Lung (tissue), 12 donors: Measurements from ENCODE around the gene FAM186B. TPM values are rescaled to one million over a fixed set of nuclear protein-coding genes. Genes with fewer than 3 reads are reported as not detected.

Source experiments
- ATAC-seq: fragments of 200-7000 bp; cut with Tn5 transposase; one replicate; pipeline ENCODE4 v1.9.1; 2020; ENCODE audit warnings: moderate number of reproducible peaks; ENCODE audit not compliant: insufficient read depth, low FRiP score
- DNase-seq, 3 donors: peaks; one replicate each; pipeline ENCODE4 v3.0.0-alpha.2; 2013 to 2017
- H3K27ac ChIP-seq, 2 donors: one replicate each; pipeline ENCODE4 v1.5.1; 2013; ENCODE audit warnings: mild to moderate bottlenecking in 2 of 2, moderate library complexity in 2 of 2, control low read depth in 1 of 2, inconsistent platforms in 1 of 2, low read depth in 1 of 2, low read length in 1 of 2
- H3K27me3 ChIP-seq, 3 donors: one replicate each; pipeline ENCODE4 v1.5.1; 2013; ENCODE audit warnings: low read length in 2 of 3; ENCODE audit not compliant: control insufficient read depth in 3 of 3, insufficient read depth in 3 of 3
- H3K36me3 ChIP-seq, 4 donors: one replicate each; pipeline ENCODE4 v1.5.1; 2013; ENCODE audit warnings: low read length in 4 of 4, mild to moderate bottlenecking in 1 of 4, moderate library complexity in 1 of 4; ENCODE audit not compliant: control insufficient read depth in 4 of 4, insufficient read depth in 4 of 4
- H3K4me1 ChIP-seq, 5 donors: one replicate each; pipeline ENCODE4 v1.5.1; 2013; ENCODE audit warnings: low read length in 5 of 5, mild to moderate bottlenecking in 2 of 5, moderate library complexity in 1 of 5; ENCODE audit not compliant: control insufficient read depth in 5 of 5, insufficient read depth in 5 of 5
- H3K4me3 ChIP-seq: one replicate; pipeline ENCODE4 v1.5.1; 2013; ENCODE audit warnings: mild to moderate bottlenecking, control low read depth, moderate library complexity
- H3K9ac ChIP-seq, 2 donors: one replicate each; pipeline ENCODE4 v1.5.1; 2013; ENCODE audit warnings: low read length in 2 of 2, control low read depth in 1 of 2; ENCODE audit not compliant: insufficient read depth in 1 of 2
- H3K9me3 ChIP-seq, 4 donors: one replicate each; pipeline ENCODE4 v1.5.1; 2013; ENCODE audit warnings: low read length in 3 of 4, mild to moderate bottlenecking in 1 of 4, moderate library complexity in 1 of 4; ENCODE audit not compliant: control insufficient read depth in 4 of 4, insufficient read depth in 3 of 4
- WGBS, 2 donors: extraction: QIAGEN DNeasy Blood & Tissue Kit; methylation state at CpG; one replicate each; pipeline ENCODE4 v1.1.7; 2013; 5-methylcytosine and 5-hydroxymethylcytosine counted together
- polyA plus RNA-seq, 2 donors: library from polyadenylated mRNA; stranded (reverse); fragments of 200-250 nt; gene quantifications; one replicate each; pipeline ENCODE4 v1.2.1, GENCODE V29; 2013
- total RNA-seq, 2 donors: library from RNA; depleted of rRNA in 1 of 2; stranded (reverse); fragments of >200 nt in 1 of 2; gene quantifications; one replicate each; pipeline ENCODE4 v1.2.1, GENCODE V29; 2014 to 2021
- TF ChIP-seq, protein P1 (sequence below): IDR thresholded peaks from 2 replicates; pipeline ENCODE4 v1.5.1; 2012; ENCODE audit warnings: mild to moderate bottlenecking; ENCODE audit errors: control extremely low read depth, extremely low read depth
- donor health status: control.
- donor health status: control.
- donor health status: Bipolar disorder and iron deficiency.
- donor health status: healthy.
- donor health status: DM: yes; HTN: yes; CAD: no.

The FAM186B gene
- total and polyA plus RNA-seq, 4 donors, result 0.17 to 0.80 (median 0.43) TPM

GRCh38 chr12:49541140-49541861 lies 64.1 kb downstream of the FAM186B start:
- peaks cover 0 to 71% (median 48%) of the 10 kb centered on the region in 3 donors for H3K27me3 ChIP-seq
- H3K36me3 ChIP-seq, result no peaks in the 10 kb centered on the region
- H3K9me3 ChIP-seq, result no peaks in the 10 kb centered on the region
- H3K4me1 ChIP-seq, result peaks cover 0 to 22% (median 2%) of the 10 kb centered on the region in 5 donors
- no peak overlapping the region for H3K27ac ChIP-seq
- H3K4me3 ChIP-seq, result no peak overlapping the region
- DNase-seq (no peak), ATAC-seq (no peak)
- TF ChIP-seq, protein P1, sequence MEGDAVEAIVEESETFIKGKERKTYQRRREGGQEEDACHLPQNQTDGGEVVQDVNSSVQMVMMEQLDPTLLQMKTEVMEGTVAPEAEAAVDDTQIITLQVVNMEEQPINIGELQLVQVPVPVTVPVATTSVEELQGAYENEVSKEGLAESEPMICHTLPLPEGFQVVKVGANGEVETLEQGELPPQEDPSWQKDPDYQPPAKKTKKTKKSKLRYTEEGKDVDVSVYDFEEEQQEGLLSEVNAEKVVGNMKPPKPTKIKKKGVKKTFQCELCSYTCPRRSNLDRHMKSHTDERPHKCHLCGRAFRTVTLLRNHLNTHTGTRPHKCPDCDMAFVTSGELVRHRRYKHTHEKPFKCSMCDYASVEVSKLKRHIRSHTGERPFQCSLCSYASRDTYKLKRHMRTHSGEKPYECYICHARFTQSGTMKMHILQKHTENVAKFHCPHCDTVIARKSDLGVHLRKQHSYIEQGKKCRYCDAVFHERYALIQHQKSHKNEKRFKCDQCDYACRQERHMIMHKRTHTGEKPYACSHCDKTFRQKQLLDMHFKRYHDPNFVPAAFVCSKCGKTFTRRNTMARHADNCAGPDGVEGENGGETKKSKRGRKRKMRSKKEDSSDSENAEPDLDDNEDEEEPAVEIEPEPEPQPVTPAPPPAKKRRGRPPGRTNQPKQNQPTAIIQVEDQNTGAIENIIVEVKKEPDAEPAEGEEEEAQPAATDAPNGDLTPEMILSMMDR, result no peak
- WGBS, 2 donors, result 89 to 93% methylated on average over 18 of the region's 18 CpGs
- no peak overlapping the region for H3K9ac ChIP-seq

DNA sequence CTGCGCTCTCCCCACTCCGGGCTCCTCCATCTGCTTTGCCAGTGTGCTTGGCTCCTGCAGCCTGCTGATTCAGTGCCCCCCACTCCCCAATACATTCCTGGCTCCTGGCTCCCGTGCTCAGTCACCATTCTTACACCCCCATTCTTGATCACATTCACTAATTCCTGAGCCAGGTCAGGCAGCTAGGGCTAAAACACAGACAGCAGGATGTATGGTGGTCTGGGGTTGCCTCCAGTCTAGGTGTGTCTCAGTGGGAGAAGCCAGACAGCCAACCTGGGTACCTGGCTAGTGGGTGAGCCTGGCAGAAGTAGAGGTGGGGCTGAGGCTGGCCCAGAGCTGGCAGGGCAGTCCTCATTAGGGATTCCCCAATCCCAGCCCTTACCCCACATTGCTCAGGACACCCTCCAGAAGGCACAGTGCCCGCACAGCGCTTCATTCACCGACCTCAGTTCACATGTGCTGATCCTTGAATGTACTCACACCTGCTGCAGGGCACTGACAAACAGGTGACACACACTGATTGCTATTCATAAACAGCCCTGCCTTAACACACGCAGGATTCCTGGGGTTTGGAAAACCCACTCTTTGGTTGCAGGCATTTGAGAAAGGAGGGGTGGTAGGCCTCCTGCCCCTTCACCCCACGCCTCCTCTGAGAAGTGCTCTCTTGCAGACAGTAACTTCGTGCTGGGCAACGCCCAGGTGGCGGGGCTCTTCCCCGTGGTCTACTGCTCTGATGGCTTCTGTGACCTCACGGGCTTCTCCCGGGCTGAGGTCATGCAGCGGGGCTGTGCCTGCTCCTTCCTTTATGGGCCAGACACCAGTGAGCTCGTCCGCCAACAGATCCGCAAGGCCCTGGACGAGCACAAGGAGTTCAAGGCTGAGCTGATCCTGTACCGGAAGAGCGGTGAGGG lies 65.0 kb downstream of the FAM186B start:
- WGBS, 2 donors, result 81 to 82% methylated on average over 21 of the region's 21 CpGs
- TF ChIP-seq, protein P1, result no peak
- DNase-seq (no peak), ATAC-seq (no peak)
- no peak overlapping the region for H3K4me3 ChIP-seq
- no peaks in the 10 kb centered on the region for H3K9me3 ChIP-seq
- H3K27me3 ChIP-seq, result peaks cover 0 to 71% (median 49%) of the 10 kb centered on the region in 3 donors
- H3K36me3 ChIP-seq, result no peaks in the 10 kb centered on the region
- H3K9ac ChIP-seq, result no peak overlapping the region
- H3K4me1 ChIP-seq, result peaks cover 0 to 22% (median 2%) of the 10 kb centered on the region in 5 donors
- no peak overlapping the region for H3K27ac ChIP-seq

GRCh38 chr12:49539406-49540228 lies 65.8 kb downstream of the FAM186B start:
- H3K9ac ChIP-seq, result no peak overlapping the region
- H3K27ac ChIP-seq, result no peak overlapping the region
- ATAC-seq, result no peak
- H3K9me3 ChIP-seq, result no peaks in the 10 kb centered on the region
- DNase-seq, result peak in 2 of 3 donors; percentile 20 to 26
- 12 to 14% methylated on average over 41 to 47 of the region's 47 CpGs for WGBS, 2 donors
- H3K4me1 ChIP-seq, result peaks cover 0 to 22% (median 2%) of the 10 kb centered on the region in 5 donors
- peaks cover 0 to 71% (median 43%) of the 10 kb centered on the region in 3 donors for H3K27me3 ChIP-seq
- H3K36me3 ChIP-seq, result no peaks in the 10 kb centered on the region
- TF ChIP-seq, protein P1, result no peak
- H3K4me3 ChIP-seq, result no peak overlapping the region
